MM.1S (cell line): ENCODE measurements around the gene PAK1.

Experiments
- EZH2 ChIP-seq: fragments of 300-600 bp; sonication (generic); optimal IDR thresholded peaks from 2 replicates; pipeline ENCODE3; 2017; ENCODE audit warnings: low read depth, mild to moderate bottlenecking, antibody characterized with exemption, low read length, mixed read lengths
- EZH2phosphoT487 ChIP-seq: fragments of 300-600 bp; sonication (generic); IDR thresholded peaks from 2 replicates; pipeline ENCODE4 v1.6.1; 2018; ENCODE audit warnings: antibody characterized with exemption, low read length
- TF ChIP-seq, protein P1 (sequence below): fragments of 300-600 bp; sonication (generic); IDR thresholded peaks from 2 replicates; pipeline ENCODE4 v1.5.1; 2016; ENCODE audit warnings: antibody characterized with exemption, low read length, mixed read lengths

DNA sequence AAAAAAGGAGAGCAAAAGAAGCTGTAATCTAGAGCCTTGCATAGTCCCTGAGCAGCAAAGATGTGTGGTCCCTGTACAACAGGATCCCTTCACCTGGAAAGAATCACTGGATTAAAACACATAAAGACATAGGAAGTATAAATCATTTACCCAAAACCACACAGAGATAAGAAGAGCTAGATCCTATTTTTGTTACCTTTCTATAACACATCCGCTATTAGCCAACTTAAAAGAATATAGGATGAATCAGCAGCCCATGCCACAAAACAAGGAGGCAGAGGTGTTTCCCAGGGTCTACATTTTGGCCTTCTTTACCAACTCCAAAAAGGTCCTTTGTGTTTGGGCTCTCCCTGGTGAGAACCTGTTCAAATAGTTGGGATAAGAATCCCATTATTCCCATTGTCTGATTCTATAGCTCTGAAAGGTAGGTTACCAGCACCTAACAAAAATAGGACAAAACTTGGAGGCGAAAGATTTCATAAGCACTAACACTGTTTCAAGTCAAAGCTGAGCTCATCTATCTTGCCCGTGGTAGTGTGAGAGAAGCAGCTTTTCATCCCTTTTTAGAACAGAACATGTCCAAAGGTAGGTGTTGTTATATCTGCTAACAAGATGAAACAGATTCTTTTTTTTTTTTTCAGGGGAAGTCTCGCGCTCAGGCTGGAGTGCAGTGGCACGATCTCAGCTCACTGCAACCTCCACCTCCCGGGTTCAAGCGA lies 26.8 kb downstream of the PAK1 start:
- TF ChIP-seq, protein P1, sequence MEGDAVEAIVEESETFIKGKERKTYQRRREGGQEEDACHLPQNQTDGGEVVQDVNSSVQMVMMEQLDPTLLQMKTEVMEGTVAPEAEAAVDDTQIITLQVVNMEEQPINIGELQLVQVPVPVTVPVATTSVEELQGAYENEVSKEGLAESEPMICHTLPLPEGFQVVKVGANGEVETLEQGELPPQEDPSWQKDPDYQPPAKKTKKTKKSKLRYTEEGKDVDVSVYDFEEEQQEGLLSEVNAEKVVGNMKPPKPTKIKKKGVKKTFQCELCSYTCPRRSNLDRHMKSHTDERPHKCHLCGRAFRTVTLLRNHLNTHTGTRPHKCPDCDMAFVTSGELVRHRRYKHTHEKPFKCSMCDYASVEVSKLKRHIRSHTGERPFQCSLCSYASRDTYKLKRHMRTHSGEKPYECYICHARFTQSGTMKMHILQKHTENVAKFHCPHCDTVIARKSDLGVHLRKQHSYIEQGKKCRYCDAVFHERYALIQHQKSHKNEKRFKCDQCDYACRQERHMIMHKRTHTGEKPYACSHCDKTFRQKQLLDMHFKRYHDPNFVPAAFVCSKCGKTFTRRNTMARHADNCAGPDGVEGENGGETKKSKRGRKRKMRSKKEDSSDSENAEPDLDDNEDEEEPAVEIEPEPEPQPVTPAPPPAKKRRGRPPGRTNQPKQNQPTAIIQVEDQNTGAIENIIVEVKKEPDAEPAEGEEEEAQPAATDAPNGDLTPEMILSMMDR: no peak
- no peak for TF ChIP-seq EZH2phosphoT487
- no peak for TF ChIP-seq EZH2
